Activated naive CD8-positive, alpha-beta T cell treated with anti-CD3 and anti-CD28 coated beads, Interleukin-2, amount 50 U/mL, for 24 hours (primary cell): ENCODE data around the gene SUMF2.
A peak's percentile ranks its signal among the peaks of the same experiment; 100 is the strongest.
"Not testable (repeated sequence)": the region's sequence is repeated elsewhere in the genome, so short reads cannot be mapped to it uniquely, and the experiment has no call there.

Experiments
- ATAC-seq: fragments of 150-1000 bp; cut with Tn5 transposase; one replicate; pipeline ENCODE4 v1.10.0; 2021
- DNase-seq: peaks from one replicate; pipeline ENCODE4 v3.0.0; 2021
- H3K27ac Mint-ChIP-seq: one replicate; pipeline ENCODE4 v1.8.0; 2021; ENCODE audit warnings: mild to moderate bottlenecking, mixed read lengths
- H3K27me3 Mint-ChIP-seq: one replicate; pipeline ENCODE4 v1.8.0; 2021; ENCODE audit warnings: mixed read lengths
- H3K36me3 Mint-ChIP-seq: one replicate; pipeline ENCODE4 v1.8.0; 2021; ENCODE audit warnings: low read depth, mixed read lengths
- H3K4me1 Mint-ChIP-seq: one replicate; pipeline ENCODE4 v1.8.0; 2021; ENCODE audit warnings: mixed read lengths
- H3K4me3 Mint-ChIP-seq: one replicate; pipeline ENCODE4 v1.8.0; 2021; ENCODE audit warnings: mild to moderate bottlenecking, moderate library complexity, mixed read lengths
- H3K9me3 Mint-ChIP-seq: one replicate; pipeline ENCODE4 v1.8.0; 2021; ENCODE audit warnings: mixed read lengths

Gene SUMF2

DNA sequence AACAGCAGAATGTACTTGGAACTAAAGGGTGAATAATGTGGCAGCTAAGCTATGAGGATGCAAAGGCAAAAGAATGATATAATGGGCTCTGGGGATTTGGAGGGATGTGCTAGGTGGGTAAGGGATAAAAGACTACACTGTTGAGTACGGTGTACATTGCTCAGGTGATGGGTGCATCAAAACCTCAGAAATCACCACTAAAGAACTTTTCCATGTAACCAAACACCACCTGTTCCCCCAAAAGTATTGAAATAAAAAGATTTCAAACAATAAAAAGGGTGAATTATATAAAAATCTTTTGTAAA lies 43.8 kb downstream of the SUMF2 start:
- peaks cover 41% of the 10 kb centered on the region for H3K36me3 Mint-ChIP-seq
- H3K27ac Mint-ChIP-seq: peak overlapping the region; percentile 97
- H3K4me3 Mint-ChIP-seq: peak overlapping the region; percentile 59
- peaks cover 1% of the 10 kb centered on the region for H3K27me3 Mint-ChIP-seq
- DNase-seq (no peak), ATAC-seq (no peak)
- H3K9me3 Mint-ChIP-seq: peaks cover 21% of the 10 kb centered on the region
- peaks cover 36% of the 10 kb centered on the region for H3K4me1 Mint-ChIP-seq

DNA sequence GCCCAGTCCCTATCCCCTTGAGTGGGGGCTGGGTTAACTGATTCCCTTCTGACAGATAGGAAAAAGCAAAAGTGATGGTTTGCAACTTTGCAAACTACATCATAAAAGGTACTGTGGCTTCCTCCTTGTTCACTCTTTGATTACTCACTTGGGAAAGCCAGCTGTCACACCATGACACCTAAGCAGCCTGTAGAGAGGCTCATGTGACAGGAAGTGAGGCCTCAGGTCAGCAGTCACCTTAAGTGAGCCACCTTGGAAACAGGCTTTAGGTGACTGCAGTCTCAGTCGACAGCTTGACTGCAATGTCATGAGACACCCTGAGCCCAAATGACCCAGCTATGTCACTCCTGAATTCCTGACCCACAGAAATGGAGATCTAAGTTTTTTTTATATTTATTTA lies 46.5 kb downstream of the SUMF2 start:
- peaks cover 21% of the 10 kb centered on the region for H3K9me3 Mint-ChIP-seq
- no peak overlapping the region for H3K4me3 Mint-ChIP-seq
- peaks cover 1% of the 10 kb centered on the region for H3K27me3 Mint-ChIP-seq
- H3K27ac Mint-ChIP-seq: no peak overlapping the region
- ATAC-seq (no peak), DNase-seq (no peak)
- peaks cover 19% of the 10 kb centered on the region for H3K4me1 Mint-ChIP-seq
- H3K36me3 Mint-ChIP-seq: peaks cover 20% of the 10 kb centered on the region

GRCh38 chr7:56112244-56112643 lies 48.2 kb downstream of the SUMF2 start:
- H3K4me1 Mint-ChIP-seq, DNase-seq, H3K27ac Mint-ChIP-seq, H3K27me3 Mint-ChIP-seq, ATAC-seq, H3K36me3 Mint-ChIP-seq, H3K4me3 Mint-ChIP-seq: not testable (repeated sequence)
- peaks cover 13% of the 10 kb centered on the region for H3K9me3 Mint-ChIP-seq

- H3K27me3 Mint-ChIP-seq: peaks cover 14% of the 10 kb centered on the region
- no peaks in the 10 kb centered on the region for H3K4me1 Mint-ChIP-seq
- H3K27ac Mint-ChIP-seq: no peak within 1 kb of the TSS
- DNase-seq (no peak), ATAC-seq (no peak)
- no peak within 1 kb of the TSS for H3K4me3 Mint-ChIP-seq
- H3K9me3 Mint-ChIP-seq: no peaks in the 10 kb centered on the region
- H3K36me3 Mint-ChIP-seq: no peaks in the 10 kb centered on the region
These were observed 51.9 kb downstream of the SUMF2 start, which contains the start of gene NUPR2 for GRCh38 chr7:56115852-56116538. Gene NUPR2 (minus strand): TSS chr7:56116417. CDS start chr7:56116314, 103 bp downstream.

GRCh38 chr7:56121440-56121839 lies 57.4 kb downstream of the SUMF2 start:
- Mint-ChIP-seq H3K9me3 (no peaks in the 10 kb centered on the region), H3K27me3 (peaks cover 12% of the 10 kb centered on the region), H3K27ac (no peak overlapping the region), H3K36me3 (no peaks in the 10 kb centered on the region), H3K4me1 (no peaks in the 10 kb centered on the region), H3K4me3 (no peak overlapping the region)
- no peak for ATAC-seq
- DNase-seq: no peak

- DNase-seq: no peak
- no peak for ATAC-seq
- Mint-ChIP-seq H3K27ac (no peak overlapping the region), H3K4me3 (no peak overlapping the region), H3K36me3 (no peaks in the 10 kb centered on the region), H3K4me1 (no peaks in the 10 kb centered on the region), H3K27me3 (no peaks in the 10 kb centered on the region), H3K9me3 (no peaks in the 10 kb centered on the region)
These were observed 60.9 kb downstream of the SUMF2 start for GRCh38 chr7:56124981-56125380.

- H3K9me3 Mint-ChIP-seq: no peaks in the 10 kb centered on the region
- no peak for ATAC-seq
These were observed 61.7 kb downstream of the SUMF2 start for GRCh38 chr7:56125831-56126230.

DNA sequence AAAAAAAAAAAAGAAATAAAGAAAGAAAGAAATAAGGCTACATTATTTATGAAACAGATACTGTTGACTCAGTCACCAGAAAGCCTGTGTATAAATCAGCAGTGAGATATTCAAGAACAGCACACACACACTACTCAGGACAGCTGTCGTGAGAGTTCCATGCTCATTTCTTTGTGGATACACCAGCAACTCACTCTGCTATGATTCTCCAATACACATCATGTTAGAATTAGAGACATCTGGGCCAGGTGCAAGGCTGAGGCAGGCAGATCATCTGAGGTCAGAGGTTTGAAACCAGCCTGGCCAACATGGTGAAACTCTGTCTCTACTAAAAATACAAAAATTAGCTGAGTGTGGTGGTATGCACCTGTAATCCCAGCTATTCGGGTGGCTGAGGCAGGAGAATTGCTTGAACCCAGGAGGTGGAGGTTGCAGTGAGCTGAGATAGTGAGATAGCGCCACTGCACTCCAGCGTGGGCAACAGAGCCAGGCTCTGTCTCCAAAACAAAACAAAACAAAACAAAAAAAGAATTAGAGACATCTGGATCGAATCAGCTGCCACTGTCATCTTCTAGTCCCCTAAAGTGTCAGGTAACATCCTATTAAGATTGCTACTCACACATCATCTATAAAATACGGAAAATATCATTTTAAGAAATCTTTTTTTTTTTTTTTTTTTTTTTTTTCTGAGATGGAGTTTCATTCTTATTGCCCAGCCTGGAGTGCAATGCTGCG lies 63.3 kb downstream of the SUMF2 start:
- ATAC-seq (no peak), DNase-seq (no peak)
- Mint-ChIP-seq H3K27me3 (no peaks in the 10 kb centered on the region), H3K4me1 (no peaks in the 10 kb centered on the region), H3K9me3 (no peaks in the 10 kb centered on the region), H3K36me3 (no peaks in the 10 kb centered on the region), H3K4me3 (no peak overlapping the region), H3K27ac (no peak overlapping the region)

More at GRCh38 chr7:56125831-56126230, 61.7 kb downstream of the SUMF2 start:
- Mint-ChIP-seq H3K4me1 (no peaks in the 10 kb centered on the region), H3K36me3 (no peaks in the 10 kb centered on the region), H3K4me3 (no peak overlapping the region), H3K27me3 (no peaks in the 10 kb centered on the region), H3K27ac (no peak overlapping the region)
- DNase-seq: no peak
